K562 (cell line): ENCODE measurements around the gene GLOD4. TPM values are rescaled to one million over a fixed set of nuclear protein-coding genes. Genes with fewer than 3 reads are reported as not detected.

ENCODE experiments used
- ATAC-seq: fragments of 200-7000 bp; cut with Tn5 transposase; 3 replicates; pipeline ENCODE4 v1.9.1; 2020; ENCODE audit warnings: moderate library complexity
- BruUV-seq: library from RNA; stranded (reverse); fragments of 400-500 nt; replicated peaks from 2 replicates; lab custom pipeline; 2021; lab: Mats Ljungman, UMichigan
- CTCF ChIA-PET: fragments of 300-600 bp; formaldehyde crosslinking; extraction: SDS; loops from one replicate; lab custom pipeline; 2021; ENCODE audit warnings: low intra/inter-chr PET ratio; lab: Yijun Ruan, JAX
- POLR2A ChIA-PET: fragments of 300-600, 350-650 bp; sonication (Branson Sonifier 250); formaldehyde crosslinking; extraction: SDS; loops from one replicate; lab custom pipeline; 2021; ENCODE audit warnings: antibody characterized with exemption, inconsistent platforms; lab: Yijun Ruan, JAX
- DNase-seq, 4 experiments: peaks; one replicate each; pipeline versions ENCODE4 v3.0.0 to v3.0.0-alpha.2; 2011 to 2018; ENCODE audit warnings: low spot score in 3 of 4, mixed read lengths in 3 of 4; ENCODE audit errors: extremely low read depth in 1 of 4
- FAIRE-seq: peaks from 2 replicates; lab custom pipeline; 2011; peaks lifted over from hg19 to GRCh38; lab: Jason Lieb, UNC
- H2AFZ ChIP-seq: 2 replicates; pipeline ENCODE4 v1.6.0; 2011; ENCODE audit warnings: low read depth, low read length, control low read depth, inconsistent platforms
- H3K27ac ChIP-seq: fragments of 200-600 bp; 3 replicates; pipeline ENCODE4 v1.8.0; 2011; ENCODE audit warnings: low read depth, mild to moderate bottlenecking, control low read depth, inconsistent platforms, low read length, moderate library complexity, mixed read lengths; ENCODE audit errors: extremely low read depth
- H3K27me3 ChIP-seq, 2 experiments: fragments of 300-600 bp in 1 of 2; 2 replicates in 1 of 2; 3 replicates in 1 of 2; pipeline versions ENCODE4 v1.6.0 to v1.8.0; 2011; ENCODE audit warnings: inconsistent platforms in 2 of 2, low read length in 2 of 2, mild to moderate bottlenecking in 1 of 2, mixed read lengths in 1 of 2, moderate library complexity in 1 of 2; ENCODE audit not compliant: control insufficient read depth in 2 of 2, insufficient read depth in 2 of 2
- H3K36me3 ChIP-seq: fragments of 300-600 bp; 3 replicates; pipeline ENCODE4 v1.8.0; 2011; ENCODE audit warnings: mild to moderate bottlenecking, low read length, inconsistent platforms; ENCODE audit not compliant: control insufficient read depth, insufficient read depth
- H3K4me1 ChIP-seq, 2 experiments: fragments of 200-600 bp in 1 of 2; replicated peaks in 1 of 2; 2 replicates in 1 of 2; 3 replicates in 1 of 2; pipeline versions ENCODE4 v1.5.1 to v1.8.0; 2011; ENCODE audit warnings: inconsistent platforms in 2 of 2, low read length in 2 of 2, mild to moderate bottlenecking in 1 of 2, mixed read lengths in 1 of 2, moderate library complexity in 1 of 2; ENCODE audit not compliant: control insufficient read depth in 2 of 2, insufficient read depth in 2 of 2
- H3K4me2 ChIP-seq: 2 replicates; pipeline ENCODE4 v1.6.1; 2011; ENCODE audit warnings: low read length, control low read depth, inconsistent platforms, mixed read lengths; ENCODE audit not compliant: insufficient read depth
- H3K4me3 ChIP-seq: fragments of 200-600 bp; sonication (generic), shearing (Covaris generic); 2 replicates; pipeline ENCODE4 v1.5.1; 2016; ENCODE audit warnings: control low read depth, inconsistent platforms
- H3K79me2 ChIP-seq: fragments of 200-600 bp; 3 replicates; pipeline ENCODE4 v1.8.0; 2011; ENCODE audit warnings: low read length, inconsistent platforms; ENCODE audit not compliant: control insufficient read depth, insufficient read depth
- H3K9ac ChIP-seq, 2 experiments: 2 replicates each; pipeline versions ENCODE4 v1.6.0 to v1.6.1; 2011; ENCODE audit warnings: low read depth in 2 of 2, low read length in 2 of 2, control low read depth in 1 of 2, inconsistent platforms in 1 of 2, mild to moderate bottlenecking in 1 of 2, mixed read lengths in 1 of 2; ENCODE audit not compliant: insufficient read depth in 1 of 2
- H3K9me1 ChIP-seq: one replicate; pipeline ENCODE4 v1.6.0; 2011; ENCODE audit warnings: inconsistent platforms, mild to moderate bottlenecking, low read length, moderate library complexity; ENCODE audit not compliant: control insufficient read depth, insufficient read depth
- H3K9me3 ChIP-seq: replicated peaks from 2 replicates; pipeline ENCODE4 v1.5.1; 2011; ENCODE audit warnings: low read depth, low read length, inconsistent platforms; ENCODE audit not compliant: control insufficient read depth, insufficient read depth
- H4K20me1 ChIP-seq: replicated peaks from 2 replicates; pipeline ENCODE4 v1.6.1; 2011; ENCODE audit warnings: low read length, inconsistent platforms, mixed read lengths; ENCODE audit not compliant: control insufficient read depth, insufficient read depth
- GTF2F1 ChIP-seq: IDR thresholded peaks from 2 replicates; pipeline ENCODE4 v1.6.1; 2011; ENCODE audit warnings: low read depth, low read length, improper control_type of control experiment
- JUNB ChIP-seq: fragments of 450-650 bp; formaldehyde crosslinking; conservative IDR thresholded peaks from 2 replicates; pipeline ENCODE4 v1.4.0; 2020; ENCODE audit warnings: mild to moderate bottlenecking
- NFIX ChIP-seq: fragments of 250-450 bp; sonication (Bioruptor Pico); IDR thresholded peaks from 2 replicates; pipeline ENCODE4 v1.4.0; 2020; ENCODE audit warnings: low read depth, mild to moderate bottlenecking, moderate library complexity
- NFYB ChIP-seq: IDR thresholded peaks from 2 replicates; pipeline ENCODE4 v1.6.1; 2011; ENCODE audit warnings: mild to moderate bottlenecking, moderate library complexity; ENCODE audit not compliant: insufficient read length; ENCODE audit errors: extremely low read depth
- NR2C2 ChIP-seq, 2 experiments: fragments of 200-800 bp in 1 of 2; sonication (Bioruptor generic) in 1 of 2; sonication (generic) in 1 of 2; formaldehyde crosslinking in 1 of 2; IDR thresholded peaks; 2 replicates each; pipeline versions ENCODE4 v1.6.1 to v1.8.0; 2016 to 2022; ENCODE audit warnings: mild to moderate bottlenecking in 1 of 2, missing compliant biosample characterization in 1 of 2, missing genetic modification characterization in 1 of 2, missing genetic modification reagents in 1 of 2
- PHF20 ChIP-seq: fragments of 450-650 bp; IDR thresholded peaks from 2 replicates; pipeline ENCODE4 v1.6.1; 2018; ENCODE audit not compliant: partially characterized antibody
- POLR2AphosphoS2 ChIP-seq: IDR thresholded peaks from 2 replicates; pipeline ENCODE4 v1.6.1; 2012; ENCODE audit warnings: low read length, improper control_type of control experiment
- RBFOX2 ChIP-seq: fragments of 200-400 bp; formaldehyde crosslinking; IDR thresholded peaks from 2 replicates; pipeline ENCODE4 v1.6.1; 2017; ENCODE audit warnings: low read depth, mild to moderate bottlenecking, low read length, moderate library complexity
- RBM17 ChIP-seq: fragments of 200-400 bp; formaldehyde crosslinking; IDR thresholded peaks from 2 replicates; pipeline ENCODE4 v1.6.1; 2017; ENCODE audit warnings: low read depth, mild to moderate bottlenecking, low read length, borderline replicate concordance
- SIN3B ChIP-seq: fragments of 450-650 bp; IDR thresholded peaks from 2 replicates; pipeline ENCODE4 v1.6.1; 2017; ENCODE audit warnings: low read depth, mild to moderate bottlenecking, moderate library complexity
- STAT5B ChIP-seq: fragments of 250-450 bp; sonication (Bioruptor Pico); IDR thresholded peaks from 2 replicates; pipeline ENCODE4 v1.8.0; 2021; ENCODE audit warnings: mild to moderate bottlenecking, inconsistent platforms
- TCFL5 ChIP-seq: fragments of 250-450 bp; sonication (Bioruptor Pico); conservative IDR thresholded peaks from 2 replicates; pipeline ENCODE4 v1.6.1; 2021; ENCODE audit warnings: mild to moderate bottlenecking, moderate library complexity, matching md5 sums
- ZNF584 ChIP-seq: fragments of 200-800 bp; sonication (Bioruptor generic); IDR thresholded peaks from 2 replicates; pipeline ENCODE4 v1.6.1; 2016; ENCODE audit warnings: low read depth, mild to moderate bottlenecking, missing genetic modification characterization, missing compliant biosample characterization
- ZNF76 ChIP-seq: fragments of 250-450 bp; sonication (Bioruptor Pico); IDR thresholded peaks from 2 replicates; pipeline ENCODE4 v1.4.0; 2020; ENCODE audit warnings: mild to moderate bottlenecking, moderate library complexity, borderline replicate concordance
- ZNF764 ChIP-seq: fragments of 250-450 bp; sonication (Bioruptor Pico); IDR thresholded peaks from 2 replicates; pipeline ENCODE4 v1.4.0; 2020; ENCODE audit warnings: low read depth, mild to moderate bottlenecking, moderate library complexity
- ZNF79 ChIP-seq: fragments of 250-450 bp; sonication (Bioruptor Pico); IDR thresholded peaks from 2 replicates; pipeline ENCODE4 v1.4.0; 2020; ENCODE audit warnings: low read depth, mild to moderate bottlenecking, moderate library complexity
- WGBS: fragments of 100-300 bp; shearing (Covaris generic); methylation state at CpG from one replicate; pipeline ENCODE4 v1.1.6; 2016; ENCODE audit warnings: low coverage, mixed read lengths; ENCODE audit not compliant: insufficient coverage; ENCODE audit errors: missing lambda C conversion rate; 5-methylcytosine and 5-hydroxymethylcytosine counted together
- in situ Hi-C: fragments of 300-500 bp; cut with MboI; formaldehyde crosslinking; loops from 4 replicates; pipeline ENCODE4 v1.15.0; 2018; ENCODE audit warnings: inconsistent platforms, mixed read lengths
- intact Hi-C: fragments of 100-400 bp; cut with micrococcal nuclease; formaldehyde crosslinking; loops from 2 replicates; pipeline ENCODE4 v1.14.2; 2022
- polyA plus RNA-seq, 8 experiments: library from polyadenylated mRNA; depleted of rRNA in 4 of 8; stranded (reverse) in 5 of 8; unstranded in 3 of 8; fragments of >200 nt; fragmentation: Nextera tagmentation in 2 of 8; fragmentation: Illumina TruSeq in 1 of 8; extraction: Ambion mirVana in 2 of 8; extraction: Trizol in 1 of 8; gene quantifications; 2 replicates each; pipeline versions ENCODE4 v1.2.1 to v1.2.3, GENCODE V29; 2011 to 2014; ENCODE audit warnings: inconsistent platforms in 1 of 8, missing spikeins in 1 of 8
- total RNA-seq, 7 experiments: library from RNA; depleted of rRNA in 6 of 7; stranded (reverse); fragments of >200 nt in 6 of 7; fragmentation: Illumina TruSeq in 2 of 7; extraction: Trizol in 2 of 7; gene quantifications; 2 replicates each; pipeline versions ENCODE4 v1.2.1 to v1.2.3, GENCODE V29; 2011 to 2021; ENCODE audit warnings: low replicate concordance in 1 of 7

The GLOD4 gene
- total and polyA plus RNA-seq, 9 of the 15 experiments (the other 6 are each of a cell fraction or from before 2014, with no cell fraction given) = 52.0 to 109 (median 64.9) TPM

GRCh38 chr17:773016-773415 lies 9.1 kb downstream of the GLOD4 start:
- no peaks in the 10 kb centered on the region for H4K20me1 ChIP-seq
- FAIRE-seq (no peak), DNase-seq (no peak), ATAC-seq (no peak)
- BruUV-seq = no TSS peak
- H3K36me3 ChIP-seq = peaks cover 85% of the 10 kb centered on the region
- H3K9me1 ChIP-seq = no peaks in the 10 kb centered on the region
- H3K4me3 ChIP-seq = no peak overlapping the region
- in situ Hi-C loops = no loop called here
- no peak overlapping the region for H2AFZ ChIP-seq
- POLR2A ChIA-PET = no interaction called here
- no peaks in the 10 kb centered on the region for H3K27me3 ChIP-seq
- intact Hi-C loops = no loop called here
- H3K4me2 ChIP-seq = no peak overlapping the region
- H3K79me2 ChIP-seq = no peaks in the 10 kb centered on the region
- no peak for TF ChIP-seq ZNF79 (CRISPR knock-in tag)
- TF ChIP-seq GTF2F1 = no peak
- TF ChIP-seq STAT5B = no peak
- no peak for TF ChIP-seq NFIX
- TF ChIP-seq JUNB (CRISPR knock-in tag) = no peak
- TF ChIP-seq PHF20 = no peak
- TF ChIP-seq RBM17 = no peak
- no peak for TF ChIP-seq SIN3B
- no peak for TF ChIP-seq ZNF76 (CRISPR knock-in tag)
- no peak for TF ChIP-seq NR2C2 (CRISPR knock-in tag; IDR thresholded peaks at IDR 0.05)
- no peak for TF ChIP-seq NR2C2 (tag; IDR thresholded peaks at IDR 0.05)
- no peak for TF ChIP-seq ZNF584 (CRISPR knock-in tag)
- no peak for TF ChIP-seq RBFOX2
- no peak for TF ChIP-seq POLR2AphosphoS2
- no peak for TF ChIP-seq TCFL5 (CRISPR knock-in tag)
- TF ChIP-seq ZNF764 (CRISPR knock-in tag) = no peak
- TF ChIP-seq NFYB = no peak
- H3K27ac ChIP-seq = no peak overlapping the region
- no peak overlapping the region for H3K9ac ChIP-seq
- no peaks in the 10 kb centered on the region for H3K9me3 ChIP-seq
- no peaks in the 10 kb centered on the region for H3K4me1 ChIP-seq
- CTCF ChIA-PET = no interaction called here
- WGBS = 98% methylated on average over 4 of the region's 5 CpGs
